Measurements from ENCODE around the gene POLR2E. TPM values are rescaled to one million over a fixed set of nuclear protein-coding genes. Genes with fewer than 3 reads are reported as not detected.

Gene POLR2E
- total and polyA plus RNA-seq, 9 of the 15 experiments (the other 6 are each of a cell fraction or from before 2014, with no cell fraction given), result 3.4 to 413 (median 244) TPM

GRCh38 chr19:1131718-1132551, 36.8 kb upstream of the POLR2E start (continued):
- no peak for TF ChIP-seq FOXP4 (CRISPR knock-in tag; IDR thresholded peaks at IDR 0.05; ENCODE audit: borderline replicate concordance)
- peak; percentile 33 to 41; a peak in 1 of 4 replicates for TF ChIP-seq NRF1 (conservative IDR thresholded peaks at IDR 0.05 in 1 of 2, IDR thresholded peaks at IDR 0.05 in 1 of 2)
- 0 out of 2 replicates have a peak, but pooled peaks have one; percentile 11 for TF ChIP-seq CREM (IDR thresholded peaks at IDR 0.05; ENCODE audit: low read depth)
- TF ChIP-seq THRAP3 (IDR thresholded peaks at IDR 0.05; ENCODE audit: borderline replicate concordance), result no peak
- no peak for TF ChIP-seq ETV1 (tag; conservative IDR thresholded peaks at IDR 0.05; ENCODE audit: low read depth)
- TF ChIP-seq, protein P1, sequence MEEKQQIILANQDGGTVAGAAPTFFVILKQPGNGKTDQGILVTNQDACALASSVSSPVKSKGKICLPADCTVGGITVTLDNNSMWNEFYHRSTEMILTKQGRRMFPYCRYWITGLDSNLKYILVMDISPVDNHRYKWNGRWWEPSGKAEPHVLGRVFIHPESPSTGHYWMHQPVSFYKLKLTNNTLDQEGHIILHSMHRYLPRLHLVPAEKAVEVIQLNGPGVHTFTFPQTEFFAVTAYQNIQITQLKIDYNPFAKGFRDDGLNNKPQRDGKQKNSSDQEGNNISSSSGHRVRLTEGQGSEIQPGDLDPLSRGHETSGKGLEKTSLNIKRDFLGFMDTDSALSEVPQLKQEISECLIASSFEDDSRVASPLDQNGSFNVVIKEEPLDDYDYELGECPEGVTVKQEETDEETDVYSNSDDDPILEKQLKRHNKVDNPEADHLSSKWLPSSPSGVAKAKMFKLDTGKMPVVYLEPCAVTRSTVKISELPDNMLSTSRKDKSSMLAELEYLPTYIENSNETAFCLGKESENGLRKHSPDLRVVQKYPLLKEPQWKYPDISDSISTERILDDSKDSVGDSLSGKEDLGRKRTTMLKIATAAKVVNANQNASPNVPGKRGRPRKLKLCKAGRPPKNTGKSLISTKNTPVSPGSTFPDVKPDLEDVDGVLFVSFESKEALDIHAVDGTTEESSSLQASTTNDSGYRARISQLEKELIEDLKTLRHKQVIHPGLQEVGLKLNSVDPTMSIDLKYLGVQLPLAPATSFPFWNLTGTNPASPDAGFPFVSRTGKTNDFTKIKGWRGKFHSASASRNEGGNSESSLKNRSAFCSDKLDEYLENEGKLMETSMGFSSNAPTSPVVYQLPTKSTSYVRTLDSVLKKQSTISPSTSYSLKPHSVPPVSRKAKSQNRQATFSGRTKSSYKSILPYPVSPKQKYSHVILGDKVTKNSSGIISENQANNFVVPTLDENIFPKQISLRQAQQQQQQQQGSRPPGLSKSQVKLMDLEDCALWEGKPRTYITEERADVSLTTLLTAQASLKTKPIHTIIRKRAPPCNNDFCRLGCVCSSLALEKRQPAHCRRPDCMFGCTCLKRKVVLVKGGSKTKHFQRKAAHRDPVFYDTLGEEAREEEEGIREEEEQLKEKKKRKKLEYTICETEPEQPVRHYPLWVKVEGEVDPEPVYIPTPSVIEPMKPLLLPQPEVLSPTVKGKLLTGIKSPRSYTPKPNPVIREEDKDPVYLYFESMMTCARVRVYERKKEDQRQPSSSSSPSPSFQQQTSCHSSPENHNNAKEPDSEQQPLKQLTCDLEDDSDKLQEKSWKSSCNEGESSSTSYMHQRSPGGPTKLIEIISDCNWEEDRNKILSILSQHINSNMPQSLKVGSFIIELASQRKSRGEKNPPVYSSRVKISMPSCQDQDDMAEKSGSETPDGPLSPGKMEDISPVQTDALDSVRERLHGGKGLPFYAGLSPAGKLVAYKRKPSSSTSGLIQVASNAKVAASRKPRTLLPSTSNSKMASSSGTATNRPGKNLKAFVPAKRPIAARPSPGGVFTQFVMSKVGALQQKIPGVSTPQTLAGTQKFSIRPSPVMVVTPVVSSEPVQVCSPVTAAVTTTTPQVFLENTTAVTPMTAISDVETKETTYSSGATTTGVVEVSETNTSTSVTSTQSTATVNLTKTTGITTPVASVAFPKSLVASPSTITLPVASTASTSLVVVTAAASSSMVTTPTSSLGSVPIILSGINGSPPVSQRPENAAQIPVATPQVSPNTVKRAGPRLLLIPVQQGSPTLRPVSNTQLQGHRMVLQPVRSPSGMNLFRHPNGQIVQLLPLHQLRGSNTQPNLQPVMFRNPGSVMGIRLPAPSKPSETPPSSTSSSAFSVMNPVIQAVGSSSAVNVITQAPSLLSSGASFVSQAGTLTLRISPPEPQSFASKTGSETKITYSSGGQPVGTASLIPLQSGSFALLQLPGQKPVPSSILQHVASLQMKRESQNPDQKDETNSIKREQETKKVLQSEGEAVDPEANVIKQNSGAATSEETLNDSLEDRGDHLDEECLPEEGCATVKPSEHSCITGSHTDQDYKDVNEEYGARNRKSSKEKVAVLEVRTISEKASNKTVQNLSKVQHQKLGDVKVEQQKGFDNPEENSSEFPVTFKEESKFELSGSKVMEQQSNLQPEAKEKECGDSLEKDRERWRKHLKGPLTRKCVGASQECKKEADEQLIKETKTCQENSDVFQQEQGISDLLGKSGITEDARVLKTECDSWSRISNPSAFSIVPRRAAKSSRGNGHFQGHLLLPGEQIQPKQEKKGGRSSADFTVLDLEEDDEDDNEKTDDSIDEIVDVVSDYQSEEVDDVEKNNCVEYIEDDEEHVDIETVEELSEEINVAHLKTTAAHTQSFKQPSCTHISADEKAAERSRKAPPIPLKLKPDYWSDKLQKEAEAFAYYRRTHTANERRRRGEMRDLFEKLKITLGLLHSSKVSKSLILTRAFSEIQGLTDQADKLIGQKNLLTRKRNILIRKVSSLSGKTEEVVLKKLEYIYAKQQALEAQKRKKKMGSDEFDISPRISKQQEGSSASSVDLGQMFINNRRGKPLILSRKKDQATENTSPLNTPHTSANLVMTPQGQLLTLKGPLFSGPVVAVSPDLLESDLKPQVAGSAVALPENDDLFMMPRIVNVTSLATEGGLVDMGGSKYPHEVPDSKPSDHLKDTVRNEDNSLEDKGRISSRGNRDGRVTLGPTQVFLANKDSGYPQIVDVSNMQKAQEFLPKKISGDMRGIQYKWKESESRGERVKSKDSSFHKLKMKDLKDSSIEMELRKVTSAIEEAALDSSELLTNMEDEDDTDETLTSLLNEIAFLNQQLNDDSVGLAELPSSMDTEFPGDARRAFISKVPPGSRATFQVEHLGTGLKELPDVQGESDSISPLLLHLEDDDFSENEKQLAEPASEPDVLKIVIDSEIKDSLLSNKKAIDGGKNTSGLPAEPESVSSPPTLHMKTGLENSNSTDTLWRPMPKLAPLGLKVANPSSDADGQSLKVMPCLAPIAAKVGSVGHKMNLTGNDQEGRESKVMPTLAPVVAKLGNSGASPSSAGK (IDR thresholded peaks at IDR 0.05), result no peak
- TF ChIP-seq ZNF695 (CRISPR knock-in tag; IDR thresholded peaks at IDR 0.05), result no peak
- no peak for TF ChIP-seq ZBTB49 (CRISPR knock-in tag; IDR thresholded peaks at IDR 0.05; ENCODE audit: borderline replicate concordance)
- TF ChIP-seq ZNF778 (CRISPR knock-in tag; IDR thresholded peaks at IDR 0.05), result no peak
- no peak for TF ChIP-seq DPF2 (IDR thresholded peaks at IDR 0.05)

All from K562 (cell line).